HepG2 (cell line): ENCODE data around the gene CFL1. TPM values are rescaled to one million over a fixed set of nuclear protein-coding genes. Genes with fewer than 3 reads are reported as not detected.

Source experiments
- ARNT2 ChIP-seq: sonication (generic); formaldehyde crosslinking; IDR thresholded peaks from 2 replicates; pipeline ENCODE4 v1.8.0; 2022; ENCODE audit warnings: mild to moderate bottlenecking, low read depth, missing genetic modification reagents, moderate library complexity
- CBFB ChIP-seq: sonication (generic); formaldehyde crosslinking; IDR thresholded peaks from 2 replicates; pipeline ENCODE4 v1.4.0; 2020; ENCODE audit warnings: missing genetic modification reagents
- FOXP4 ChIP-seq: sonication (generic); formaldehyde crosslinking; IDR thresholded peaks from 2 replicates; pipeline ENCODE4 v1.4.0; 2020; ENCODE audit warnings: missing genetic modification reagents
- KMT2B ChIP-seq: IDR thresholded peaks from 2 replicates; pipeline ENCODE4 v1.6.1; 2016; ENCODE audit warnings: missing genetic modification reagents, missing compliant biosample characterization
- NPAS2 ChIP-seq: sonication (generic); formaldehyde crosslinking; IDR thresholded peaks from 2 replicates; pipeline ENCODE4 v1.8.0; 2022; ENCODE audit warnings: mild to moderate bottlenecking, missing genetic modification reagents, borderline replicate concordance
- RNF2 ChIP-seq: fragments of 450-650 bp; conservative IDR thresholded peaks from 2 replicates; pipeline ENCODE4 v1.6.1; 2016; ENCODE audit warnings: low read depth
- SMAD9 ChIP-seq: sonication (generic); formaldehyde crosslinking; IDR thresholded peaks from 2 replicates; pipeline ENCODE4 v1.5.1; 2020; ENCODE audit warnings: mild to moderate bottlenecking, missing genetic modification reagents
- SNAPC2 ChIP-seq: sonication (generic); formaldehyde crosslinking; IDR thresholded peaks from 2 replicates; pipeline ENCODE4 v1.8.1; 2022; ENCODE audit warnings: mild to moderate bottlenecking, missing genetic modification reagents
- SRF ChIP-seq: IDR thresholded peaks from 2 replicates; pipeline ENCODE4 v1.6.1; 2011; ENCODE audit warnings: mild to moderate bottlenecking, low read depth, low read length, moderate library complexity
- SRSF4 ChIP-seq: fragments of 200-400 bp; formaldehyde crosslinking; IDR thresholded peaks from one replicate; pipeline ENCODE4 v1.6.1; 2018; ENCODE audit warnings: mild to moderate bottlenecking, low read depth, low read length, moderate library complexity; ENCODE audit not compliant: poor library complexity, severe bottlenecking
- ZNF12 ChIP-seq: sonication (generic); formaldehyde crosslinking; IDR thresholded peaks from 2 replicates; pipeline ENCODE4 v1.5.0; 2020; ENCODE audit warnings: missing genetic modification reagents
- ZNF383 ChIP-seq: sonication (generic); formaldehyde crosslinking; IDR thresholded peaks from 2 replicates; pipeline ENCODE4 v1.4.0; 2020; ENCODE audit warnings: missing genetic modification reagents, mild to moderate bottlenecking, borderline replicate concordance
- ZNF441 ChIP-seq: sonication (generic); formaldehyde crosslinking; IDR thresholded peaks from 2 replicates; pipeline ENCODE4 v1.7.0; 2021; ENCODE audit warnings: missing genetic modification reagents, borderline replicate concordance
- ZNF563 ChIP-seq: sonication (generic); formaldehyde crosslinking; IDR thresholded peaks from 2 replicates; pipeline ENCODE4 v1.8.0; 2022; ENCODE audit warnings: mild to moderate bottlenecking, moderate library complexity, missing genetic modification reagents
- ZNF644 ChIP-seq: IDR thresholded peaks from 2 replicates; pipeline ENCODE4 v1.6.1; 2016; ENCODE audit warnings: low read depth
- ZNF703 ChIP-seq: sonication (generic); formaldehyde crosslinking; IDR thresholded peaks from 2 replicates; pipeline ENCODE4 v1.5.1; 2020; ENCODE audit warnings: missing genetic modification reagents, mild to moderate bottlenecking, moderate library complexity, borderline replicate concordance
- polyA plus RNA-seq, 8 experiments: library from polyadenylated mRNA; depleted of rRNA in 3 of 8; stranded (reverse) in 7 of 8; unstranded in 1 of 8; fragments of >200 nt; fragmentation: Illumina TruSeq in 4 of 8; extraction: Trizol in 4 of 8; gene quantifications; 2 replicates each; pipeline versions ENCODE4 v1.2.1 to v1.2.3, GENCODE V29; 2011 to 2016; ENCODE audit warnings: low read depth in 4 of 8, missing spikeins in 1 of 8, mixed read lengths in 1 of 8; ENCODE audit not compliant: insufficient read depth in 1 of 8
- total RNA-seq, 5 experiments: library from RNA; depleted of rRNA; stranded (reverse); fragments of >200 nt; fragmentation: Illumina TruSeq; extraction: Trizol; gene quantifications; 2 replicates each; pipeline ENCODE4 v1.2.3, GENCODE V29; 2016; ENCODE audit warnings: low read depth in 1 of 5
- TF ChIP-seq, protein P1 (sequence below), 2 experiments: fragments of 450-650 bp in 1 of 2; sonication (generic) in 1 of 2; formaldehyde crosslinking in 1 of 2; IDR thresholded peaks; 2 replicates each; pipeline versions ENCODE4 v1.6.1 to v1.8.0; 2016 to 2022; ENCODE audit warnings: antibody characterized with exemption in 1 of 2, mild to moderate bottlenecking in 1 of 2, missing genetic modification reagents in 1 of 2
- TF ChIP-seq, protein P2 (sequence below): sonication (generic); formaldehyde crosslinking; IDR thresholded peaks from 2 replicates; pipeline ENCODE4 v1.4.0; 2020; ENCODE audit warnings: mild to moderate bottlenecking, missing genetic modification reagents

Gene CFL1
- total and polyA plus RNA-seq, 2 of the 13 experiments (the other 11 are each of a cell fraction or from before 2014, with no cell fraction given): 379 to 383 TPM

- TF ChIP-seq, protein P1, sequence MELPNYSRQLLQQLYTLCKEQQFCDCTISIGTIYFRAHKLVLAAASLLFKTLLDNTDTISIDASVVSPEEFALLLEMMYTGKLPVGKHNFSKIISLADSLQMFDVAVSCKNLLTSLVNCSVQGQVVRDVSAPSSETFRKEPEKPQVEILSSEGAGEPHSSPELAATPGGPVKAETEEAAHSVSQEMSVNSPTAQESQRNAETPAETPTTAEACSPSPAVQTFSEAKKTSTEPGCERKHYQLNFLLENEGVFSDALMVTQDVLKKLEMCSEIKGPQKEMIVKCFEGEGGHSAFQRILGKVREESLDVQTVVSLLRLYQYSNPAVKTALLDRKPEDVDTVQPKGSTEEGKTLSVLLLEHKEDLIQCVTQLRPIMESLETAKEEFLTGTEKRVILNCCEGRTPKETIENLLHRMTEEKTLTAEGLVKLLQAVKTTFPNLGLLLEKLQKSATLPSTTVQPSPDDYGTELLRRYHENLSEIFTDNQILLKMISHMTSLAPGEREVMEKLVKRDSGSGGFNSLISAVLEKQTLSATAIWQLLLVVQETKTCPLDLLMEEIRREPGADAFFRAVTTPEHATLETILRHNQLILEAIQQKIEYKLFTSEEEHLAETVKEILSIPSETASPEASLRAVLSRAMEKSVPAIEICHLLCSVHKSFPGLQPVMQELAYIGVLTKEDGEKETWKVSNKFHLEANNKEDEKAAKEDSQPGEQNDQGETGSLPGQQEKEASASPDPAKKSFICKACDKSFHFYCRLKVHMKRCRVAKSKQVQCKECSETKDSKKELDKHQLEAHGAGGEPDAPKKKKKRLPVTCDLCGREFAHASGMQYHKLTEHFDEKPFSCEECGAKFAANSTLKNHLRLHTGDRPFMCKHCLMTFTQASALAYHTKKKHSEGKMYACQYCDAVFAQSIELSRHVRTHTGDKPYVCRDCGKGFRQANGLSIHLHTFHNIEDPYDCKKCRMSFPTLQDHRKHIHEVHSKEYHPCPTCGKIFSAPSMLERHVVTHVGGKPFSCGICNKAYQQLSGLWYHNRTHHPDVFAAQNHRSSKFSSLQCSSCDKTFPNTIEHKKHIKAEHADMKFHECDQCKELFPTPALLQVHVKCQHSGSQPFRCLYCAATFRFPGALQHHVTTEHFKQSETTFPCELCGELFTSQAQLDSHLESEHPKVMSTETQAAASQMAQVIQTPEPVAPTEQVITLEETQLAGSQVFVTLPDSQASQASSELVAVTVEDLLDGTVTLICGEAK (IDR thresholded peaks at IDR 0.05): peak; percentile 67
- TF ChIP-seq, protein P1 (CRISPR knock-in tag; IDR thresholded peaks at IDR 0.05): peak; percentile 76; the same call in 1 of the 2 replicates
- TF ChIP-seq ZNF563: peak; percentile 91
- TF ChIP-seq SRSF4: no peak
- no peak for TF ChIP-seq RNF2
- no peak for TF ChIP-seq ZNF703 (CRISPR knock-in tag)
- TF ChIP-seq ZNF383: peak; percentile 62; the same call in 1 of the 2 replicates
- 0 out of 2 replicates have a peak, but pooled peaks have one; percentile 15 for TF ChIP-seq SRF
- TF ChIP-seq ZNF12 (CRISPR knock-in tag): peak; percentile 69
- no peak for TF ChIP-seq SMAD9
- TF ChIP-seq ZNF441 (CRISPR knock-in tag): peak; percentile 30; the same call in 1 of the 2 replicates
- TF ChIP-seq KMT2B (CRISPR knock-in tag): no peak
- TF ChIP-seq SNAPC2 (CRISPR knock-in tag): no peak; the same call in 1 of the 2 replicates
- 0 out of 2 replicates have a peak, but pooled peaks have one; percentile 24 for TF ChIP-seq FOXP4
- TF ChIP-seq, protein P2, sequence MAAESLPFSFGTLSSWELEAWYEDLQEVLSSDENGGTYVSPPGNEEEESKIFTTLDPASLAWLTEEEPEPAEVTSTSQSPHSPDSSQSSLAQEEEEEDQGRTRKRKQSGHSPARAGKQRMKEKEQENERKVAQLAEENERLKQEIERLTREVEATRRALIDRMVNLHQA: no peak
- no peak for TF ChIP-seq ZNF644 (CRISPR knock-in tag)
- peak; percentile 88 for TF ChIP-seq CBFB (CRISPR knock-in tag)
- TF ChIP-seq ARNT2 (CRISPR knock-in tag): peak; percentile 29; the same call in 1 of the 2 replicates
- TF ChIP-seq NPAS2 (CRISPR knock-in tag): no peak
These were observed at the start of gene CFL1 (continued) for GRCh38 chr11:65857853-65858680.
